B cell (primary cell): ENCODE measurements around the gene WWC1. TPM values are rescaled to one million over a fixed set of nuclear protein-coding genes. Genes with fewer than 3 reads are reported as not detected.

Experiments used
- ATAC-seq: fragments of 200-7000 bp; cut with Tn5 transposase; one replicate; pipeline ENCODE4 v1.10.0; 2021; ENCODE audit warnings: low read depth, mild to moderate bottlenecking, moderate number of reproducible peaks, moderate library complexity
- CTCF ChIA-PET: fragments of 350-600 bp; sonication (Branson Sonifier 250); formaldehyde crosslinking; loops from one replicate; lab custom pipeline; 2021; ENCODE audit warnings: antibody characterized with exemption, inconsistent platforms; lab: Charles Lee
- POLR2A ChIA-PET: fragments of 350-600 bp; sonication (Branson Sonifier 250); formaldehyde crosslinking; loops from one replicate; lab custom pipeline; 2021; ENCODE audit warnings: antibody characterized with exemption; lab: Charles Lee
- DNase-seq: peaks from one replicate; pipeline ENCODE4 v3.0.0; 2013
- H2AFZ ChIP-seq: 2 replicates; pipeline ENCODE4 v1.6.1; 2012; ENCODE audit warnings: mild to moderate bottlenecking, low read depth, low read length; ENCODE audit not compliant: insufficient read depth, poor library complexity, severe bottlenecking
- H3K27ac ChIP-seq, 2 donors: 1 replicate in 1 of 2; 2 replicates in 1 of 2; pipeline ENCODE4 v1.5.1; 2012 to 2013; ENCODE audit warnings: low read length in 2 of 2, mild to moderate bottlenecking in 2 of 2, moderate library complexity in 1 of 2
- H3K27me3 ChIP-seq, 4 experiments: fragments of 200-600 bp in 1 of 4; sonication (generic) in 1 of 4; replicated peaks in 1 of 4; 1 replicate in 2 of 4; 2 replicates in 2 of 4; pipeline versions ENCODE4 v1.6.1 to v1.7.0; 2013 to 2016; ENCODE audit warnings: low read length in 3 of 4, mild to moderate bottlenecking in 2 of 4, mixed read lengths in 1 of 4, moderate library complexity in 1 of 4; ENCODE audit not compliant: insufficient read depth in 4 of 4, control insufficient read depth in 3 of 4; ENCODE audit errors: control extremely low read depth in 1 of 4
- H3K36me3 ChIP-seq, 2 experiments: replicated peaks in 1 of 2; 1 replicate in 1 of 2; 2 replicates in 1 of 2; pipeline versions ENCODE4 v1.6.1 to v1.7.1; 2013; ENCODE audit warnings: low read length in 1 of 2; ENCODE audit not compliant: insufficient read depth in 2 of 2, control insufficient read depth in 1 of 2; ENCODE audit errors: control extremely low read depth in 1 of 2, extremely low read depth in 1 of 2
- H3K4me1 ChIP-seq, 2 donors: fragments of 200-600 bp in 1 of 2; sonication (generic) in 1 of 2; 1 replicate in 1 of 2; 2 replicates in 1 of 2; pipeline versions ENCODE4 v1.5.1 to v1.6.1; 2013 to 2017; ENCODE audit warnings: low read length in 2 of 2; ENCODE audit not compliant: control insufficient read depth in 2 of 2, insufficient read depth in 2 of 2
- H3K4me2 ChIP-seq: replicated peaks from 2 replicates; pipeline ENCODE3; 2012; ENCODE audit warnings: mild to moderate bottlenecking, low read depth, low read length; ENCODE audit not compliant: poor library complexity, severe bottlenecking
- H3K4me3 ChIP-seq, 5 experiments: fragments of 200-600 bp in 1 of 5; sonication (generic) in 1 of 5; 1 replicate in 3 of 5; 2 replicates in 2 of 5; pipeline versions ENCODE4 v1.5.1 to v1.7.0; 2011 to 2016; ENCODE audit warnings: low read length in 4 of 5, mild to moderate bottlenecking in 4 of 5, low read depth in 2 of 5, control low read depth in 1 of 5, moderate library complexity in 1 of 5; ENCODE audit not compliant: insufficient read depth in 1 of 5; ENCODE audit errors: control extremely low read depth in 1 of 5, extremely low read depth in 1 of 5
- H3K79me2 ChIP-seq: fragments of 200-600 bp; sonication (generic); one replicate; pipeline ENCODE4 v1.6.0; 2016; ENCODE audit warnings: low read length; ENCODE audit not compliant: control insufficient read depth, insufficient read depth
- H3K9ac ChIP-seq: fragments of 200-600 bp; sonication (generic); 2 replicates; pipeline ENCODE4 v1.6.1; 2017; ENCODE audit warnings: mild to moderate bottlenecking, low read length, moderate library complexity
- H3K9me3 ChIP-seq, 3 donors: one replicate each; pipeline versions ENCODE4 v1.6.1 to v1.7.1; 2013; ENCODE audit warnings: low read length in 2 of 3; ENCODE audit not compliant: control insufficient read depth in 2 of 3, insufficient read depth in 1 of 3; ENCODE audit errors: control extremely low read depth in 1 of 3
- H4K20me1 ChIP-seq: 2 replicates; pipeline ENCODE4 v1.6.0; 2012; ENCODE audit warnings: mild to moderate bottlenecking, low read length; ENCODE audit not compliant: insufficient read depth, control insufficient read depth, poor library complexity, severe bottlenecking
- H3K27ac Mint-ChIP-seq: one replicate; pipeline ENCODE4 v1.8.0; 2021; ENCODE audit warnings: mixed read lengths
- H3K27me3 Mint-ChIP-seq: one replicate; pipeline ENCODE4 v1.8.0; 2021; ENCODE audit warnings: mixed read lengths
- H3K4me1 Mint-ChIP-seq: one replicate; pipeline ENCODE4 v1.8.0; 2021; ENCODE audit warnings: mixed read lengths
- H3K4me3 Mint-ChIP-seq: one replicate; pipeline ENCODE4 v1.8.0; 2021; ENCODE audit warnings: mixed read lengths
- H3K9me3 Mint-ChIP-seq: one replicate; pipeline ENCODE4 v1.8.0; 2022; ENCODE audit warnings: mixed read lengths; ENCODE audit not compliant: insufficient read depth
- CTCF ChIP-seq: fragments of 200-600 bp; IDR thresholded peaks from one replicate; pipeline ENCODE4 v1.8.0; 2022; ENCODE audit warnings: antibody characterized with exemption, mild to moderate bottlenecking
- EZH2 ChIP-seq: IDR thresholded peaks from 2 replicates; pipeline ENCODE4 v1.6.1; 2012; ENCODE audit warnings: borderline replicate concordance, low read depth, mild to moderate bottlenecking, moderate library complexity, low read length; ENCODE audit not compliant: insufficient read depth, poor library complexity, severe bottlenecking
- WGBS: methylation state at CpG from one replicate; pipeline ENCODE4 v1.1.5; 2013; ENCODE audit warnings: missing lambda C conversion rate; ENCODE audit not compliant: insufficient coverage; 5-methylcytosine and 5-hydroxymethylcytosine counted together
- intact Hi-C: fragments of 100-400 bp; cut with micrococcal nuclease; formaldehyde crosslinking; loops from one replicate; pipeline ENCODE4 v1.10.0; 2022
- polyA plus RNA-seq: library from polyadenylated mRNA; depleted of rRNA; stranded (reverse); fragments of >200 nt; gene quantifications from 2 replicates; pipeline ENCODE4 v1.2.3, GENCODE V29; 2012
- total RNA-seq, 2 donors: library from RNA; stranded (reverse); fragments of 120-200 nt in 1 of 2; gene quantifications; 1 replicate in 1 of 2; 2 replicates in 1 of 2; pipeline versions ENCODE4 v1.2.3 to v1.2.4, GENCODE V29; 2013 to 2022

The WWC1 gene
- total and polyA plus RNA-seq, 2 donors (not counting 1 experiment from before 2014, with no cell fraction given): 1.5 to 2.0 TPM

- H3K27ac ChIP-seq: no peak overlapping the region
- H4K20me1 ChIP-seq: no peaks in the 10 kb centered on the region
- Mint-ChIP-seq H3K27me3 (no peaks in the 10 kb centered on the region), H3K27ac (no peak overlapping the region), H3K4me1 (no peaks in the 10 kb centered on the region), H3K4me3 (no peak overlapping the region), H3K9me3 (no peaks in the 10 kb centered on the region)
- ChIA-PET POLR2A (no interaction called here), CTCF (no interaction called here)
- H3K9me3 ChIP-seq: peaks cover 0 to 8% (median 5%) of the 10 kb centered on the region in 3 donors
- no peaks in the 10 kb centered on the region for H3K4me1 ChIP-seq
- ATAC-seq (no peak), DNase-seq (no peak)
- H3K79me2 ChIP-seq: no peaks in the 10 kb centered on the region
- intact Hi-C loops: no loop called here
- H2AFZ ChIP-seq: no peak overlapping the region
- peaks cover 13 to 86% of the 10 kb centered on the region in 2 experiments for H3K36me3 ChIP-seq
- H3K4me3 ChIP-seq: no peak overlapping the region
- TF ChIP-seq CTCF: no peak
- no peak for TF ChIP-seq EZH2
- H3K4me2 ChIP-seq: no peak overlapping the region
- H3K27me3 ChIP-seq: no peaks in the 10 kb centered on the region
- H3K9ac ChIP-seq: no peak overlapping the region
- WGBS: no CpG with 5 or more reads among the region's 2 CpGs
These were observed 222.5 kb downstream of the WWC1 start for GRCh38 chr5:168513861-168514428.

Other genes with a start within 250 kb of the WWC1 start
- gene RARS1, start 194.8 kb downstream of the WWC1 start, total RNA-seq: 65.4 and 69.4 TPM in 2 replicates
- gene RARS1, start 194.8 kb downstream of the WWC1 start, polyA plus RNA-seq: 12.9 and 21.7 TPM in 2 replicates
- gene FBLL1, start 237.7 kb downstream of the WWC1 start, total RNA-seq: not detected in 2 replicates
- 0.10 TPM in 1 of 2 replicates, not detected in the other for gene FBLL1, start 237.7 kb downstream of the WWC1 start, polyA plus RNA-seq